Colonic mucosa (tissue), 4 donors: Measurements from ENCODE around the gene PINK1. TPM values are rescaled to one million over a fixed set of nuclear protein-coding genes. Genes with fewer than 3 reads are reported as not detected.

Experiments used
- DNase-seq: peaks from one replicate; pipeline ENCODE4 v3.0.0-alpha.2; 2020
- H3K27ac ChIP-seq: fragments of 200-600 bp; one replicate; pipeline ENCODE4 v1.8.0; 2021
- H3K27me3 ChIP-seq: fragments of 200-600 bp; one replicate; pipeline ENCODE4 v1.8.0; 2021
- H3K36me3 ChIP-seq: fragments of 200-600 bp; one replicate; pipeline ENCODE4 v1.8.0; 2021
- H3K4me1 ChIP-seq: fragments of 200-600 bp; one replicate; pipeline ENCODE4 v1.8.0; 2021; ENCODE audit warnings: mild to moderate bottlenecking
- H3K4me3 ChIP-seq: fragments of 200-600 bp; one replicate; pipeline ENCODE4 v1.8.0; 2021
- H3K9ac ChIP-seq, 2 donors: one replicate each; pipeline ENCODE4 v1.7.0; 2013; ENCODE audit warnings: control low read depth in 2 of 2, low read depth in 2 of 2, low read length in 2 of 2
- H3K9me3 ChIP-seq: fragments of 200-600 bp; one replicate; pipeline ENCODE4 v1.8.0; 2021
- CTCF ChIP-seq: fragments of 200-600 bp; IDR thresholded peaks from one replicate; pipeline ENCODE4 v1.8.0; 2022; ENCODE audit warnings: antibody characterized with exemption, mild to moderate bottlenecking
- intact Hi-C: fragments of 100-400 bp; cut with DNase I; formaldehyde crosslinking; loops from one replicate; pipeline ENCODE4 v1.14.1; 2022
- total RNA-seq, 2 donors: library from RNA; stranded (reverse); fragmentation: NEBNext Ultra II Directional in 1 of 2; extraction: Animal tissue kit (Norgen Biotek cat#: 25700) in 1 of 2; gene quantifications; one replicate each; pipeline ENCODE4 v1.2.1, GENCODE V29; 2021
- donor health status: healthy.
- donor health status: DM: no; HTN: no; CAD: no.
- donor health status: DM: no; HTN: no; CAD: no.

PINK1 gene
- total RNA-seq, 2 donors from 2014 or later: 49.7 to 119 TPM

- no peak for DNase-seq
- Histone ChIP-seq H3K36me3 (peaks cover 11% of the 10 kb centered on the region), H3K4me1 (no peaks in the 10 kb centered on the region), H3K9ac (no peak overlapping the region), H3K27me3 (no peaks in the 10 kb centered on the region), H3K9me3 (no peaks in the 10 kb centered on the region), H3K27ac (no peak overlapping the region), H3K4me3 (no peak overlapping the region)
- intact Hi-C loops: no loop called here
- no peak for TF ChIP-seq CTCF
Observed at GRCh38 chr1:20648438-20648837, 15.2 kb downstream of the PINK1 start.

GRCh38 chr1:20648946-20649345 is 15.7 kb downstream of the PINK1 start:
- no peak for TF ChIP-seq CTCF
- H3K27ac ChIP-seq: no peak overlapping the region
- H3K9ac ChIP-seq: no peak overlapping the region
- H3K4me3 ChIP-seq: no peak overlapping the region
- intact Hi-C loops: no loop called here
- peaks cover 11% of the 10 kb centered on the region for H3K36me3 ChIP-seq
- H3K27me3 ChIP-seq: no peaks in the 10 kb centered on the region
- no peaks in the 10 kb centered on the region for H3K4me1 ChIP-seq
- DNase-seq: no peak
- no peaks in the 10 kb centered on the region for H3K9me3 ChIP-seq

- Histone ChIP-seq H3K9ac (no peak overlapping the region), H3K9me3 (no peaks in the 10 kb centered on the region), H3K36me3 (peaks cover 29% of the 10 kb centered on the region), H3K4me1 (no peaks in the 10 kb centered on the region), H3K27me3 (no peaks in the 10 kb centered on the region), H3K4me3 (no peak overlapping the region), H3K27ac (no peak overlapping the region)
- no peak for TF ChIP-seq CTCF
- no peak for DNase-seq
- intact Hi-C loops: no loop called here
Observed at GRCh38 chr1:20652300-20652699, 19.0 kb downstream of the PINK1 start.

GRCh38 chr1:20654104-20654690 is 20.9 kb downstream of the PINK1 start:
- intact Hi-C loops: no loop called here
- Histone ChIP-seq H3K9ac (no peak overlapping the region), H3K4me1 (no peaks in the 10 kb centered on the region), H3K27me3 (no peaks in the 10 kb centered on the region), H3K36me3 (peaks cover 25% of the 10 kb centered on the region), H3K4me3 (no peak overlapping the region), H3K27ac (no peak overlapping the region), H3K9me3 (no peaks in the 10 kb centered on the region)
- TF ChIP-seq CTCF: no peak
- DNase-seq: no peak

- TF ChIP-seq CTCF: no peak
- Histone ChIP-seq H3K36me3 (peaks cover 25% of the 10 kb centered on the region), H3K9ac (no peak overlapping the region), H3K9me3 (no peaks in the 10 kb centered on the region), H3K27ac (no peak overlapping the region), H3K4me3 (no peak overlapping the region), H3K4me1 (no peaks in the 10 kb centered on the region), H3K27me3 (no peaks in the 10 kb centered on the region)
- intact Hi-C loops: no loop called here
- DNase-seq: no peak
Observed at GRCh38 chr1:20657024-20657423, 23.8 kb downstream of the PINK1 start.
